LHCN-M2 (cell line): ENCODE data around the gene A3GALT2. TPM values are rescaled to one million over a fixed set of nuclear protein-coding genes. Genes with fewer than 3 reads are reported as not detected.

Experiments
- DNase-seq: peaks from one replicate; pipeline ENCODE4 v3.0.0-alpha.2; 2012; ENCODE audit warnings: low read depth
- total RNA-seq: library from RNA; depleted of rRNA; stranded (reverse); fragments of >200 nt; gene quantifications from 2 replicates; pipeline ENCODE4 v1.2.3, GENCODE V29; 2014

A3GALT2 gene
- total RNA-seq, 1 experiment from 2014 or later: not detected

DNA sequence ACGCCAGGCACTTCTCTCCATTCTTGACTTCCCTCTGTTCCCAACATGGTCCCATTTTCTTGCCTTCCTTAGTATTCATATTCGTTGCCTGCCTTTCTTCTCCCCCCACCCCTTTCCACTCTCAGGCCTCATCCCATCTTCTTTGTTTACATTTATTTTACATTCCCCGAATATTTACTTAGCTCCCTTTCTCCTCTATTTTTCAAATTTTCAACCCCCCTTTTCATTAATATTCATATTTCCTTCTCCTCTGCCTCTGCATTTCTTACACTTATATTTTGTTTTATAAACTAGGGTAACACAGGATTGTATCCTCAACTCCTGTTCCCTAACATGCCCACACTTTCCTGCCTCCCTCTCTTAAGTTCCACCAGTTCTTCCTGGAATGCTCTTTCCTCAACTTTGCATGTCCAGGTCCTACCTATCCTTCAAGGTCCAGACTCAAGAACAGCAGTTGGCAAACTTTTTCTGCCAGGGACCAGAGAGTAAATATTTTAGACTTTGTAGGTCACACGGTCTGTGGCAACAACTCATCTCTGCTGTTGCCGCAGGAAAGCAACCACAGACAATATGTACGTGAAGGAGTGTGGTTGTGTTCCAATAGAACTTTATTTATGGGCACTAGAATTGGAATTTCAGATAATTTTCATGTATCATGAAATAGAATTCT lies 29.8 kb upstream of the A3GALT2 start:
- no peak for DNase-seq

DNA sequence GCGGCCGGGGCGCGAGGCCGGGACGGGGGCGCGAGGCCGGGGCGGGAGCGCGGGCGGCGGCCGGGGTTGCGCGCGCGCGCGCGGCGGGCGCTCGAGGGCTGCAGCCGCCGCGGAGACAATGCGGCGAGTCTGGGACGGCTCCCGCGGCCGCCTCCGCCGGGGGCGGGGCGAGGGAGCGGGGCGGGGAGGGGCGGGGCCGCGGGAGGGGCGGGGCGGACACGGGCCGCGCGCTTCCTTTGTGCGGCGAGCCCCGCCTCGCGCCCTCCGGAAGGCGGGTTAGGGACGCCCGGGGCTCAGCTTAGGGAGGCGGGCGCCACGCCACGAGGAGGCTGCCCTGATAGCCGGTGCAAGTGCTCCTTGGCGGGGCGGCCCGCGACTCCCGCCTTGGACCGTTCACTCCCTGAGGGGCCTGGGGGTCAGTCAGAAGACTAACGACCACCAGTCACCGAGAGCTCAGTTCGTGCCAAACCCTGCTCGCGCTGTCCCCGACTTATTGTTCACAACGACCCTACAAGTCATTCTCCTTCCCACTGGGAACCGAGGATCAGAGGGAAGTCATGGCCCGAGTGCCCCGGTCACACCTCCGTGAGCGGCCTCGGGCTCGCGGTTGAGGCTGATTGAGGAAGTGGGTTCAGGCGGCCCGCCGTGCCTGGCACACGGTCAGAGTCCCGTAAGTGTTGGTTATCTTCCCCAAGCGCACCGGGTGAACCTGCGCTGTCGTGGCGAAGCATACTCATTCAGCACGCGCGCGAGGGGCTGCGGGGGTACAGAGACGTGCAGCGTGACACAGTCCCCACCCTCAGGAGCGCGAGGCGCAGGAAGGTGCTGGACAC lies 29.1 kb upstream of the A3GALT2 start:
- DNase-seq: peak; percentile 82

DNA sequence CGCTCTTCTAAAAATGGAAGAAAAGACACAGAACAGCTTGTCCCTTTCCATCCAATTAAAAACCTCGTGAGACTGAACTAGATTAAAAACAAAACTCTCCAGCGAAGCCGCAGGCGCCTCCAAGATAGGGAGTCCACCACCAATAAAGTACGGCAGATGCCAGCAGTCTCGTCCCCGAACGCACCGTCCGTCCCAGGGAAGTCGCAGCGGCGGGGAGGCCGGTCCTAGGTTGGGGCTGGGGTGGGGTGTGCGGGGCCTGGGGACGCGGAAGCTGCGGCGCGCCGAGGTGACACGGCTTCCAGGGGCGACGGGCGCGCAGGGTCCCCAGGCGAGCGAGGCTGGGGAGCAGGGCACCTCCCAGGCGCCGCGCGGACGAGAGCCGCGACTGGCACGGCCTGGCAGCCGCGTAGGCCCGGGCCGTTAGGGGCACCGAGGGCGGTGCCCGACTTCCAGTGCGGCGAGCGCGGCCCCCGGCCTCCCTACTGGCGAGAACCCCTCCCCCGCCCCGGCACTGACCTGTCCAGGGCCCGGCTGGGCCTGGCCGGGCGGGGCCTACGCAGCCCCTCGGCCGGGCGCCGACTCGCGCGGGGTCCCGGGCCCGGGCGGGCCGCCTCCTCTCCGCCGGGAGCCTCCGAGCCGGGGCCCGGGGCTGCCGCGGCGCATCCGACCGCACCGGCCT lies 28.3 kb upstream of the A3GALT2 start:
- no peak for DNase-seq

DNA sequence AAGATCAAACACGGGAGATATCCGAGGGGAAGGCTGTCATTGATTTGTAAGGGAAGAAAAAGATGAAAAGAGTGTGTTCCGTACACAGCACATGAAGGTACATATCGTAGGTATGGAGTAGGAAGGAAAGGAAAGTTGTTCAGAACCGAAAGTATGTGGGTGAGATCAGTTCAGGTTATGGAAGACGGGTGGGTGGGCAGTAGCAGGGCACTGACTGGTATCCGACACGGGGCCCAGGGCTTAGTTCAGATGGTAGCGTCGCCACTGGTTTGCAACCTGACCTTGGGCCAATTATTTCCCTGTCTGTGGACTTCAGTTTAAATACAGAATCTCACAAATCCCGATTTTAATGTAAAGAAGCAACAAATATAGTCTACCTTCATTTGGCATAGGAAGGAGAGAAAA lies 27.8 kb upstream of the A3GALT2 start:
- DNase-seq: no peak

DNA sequence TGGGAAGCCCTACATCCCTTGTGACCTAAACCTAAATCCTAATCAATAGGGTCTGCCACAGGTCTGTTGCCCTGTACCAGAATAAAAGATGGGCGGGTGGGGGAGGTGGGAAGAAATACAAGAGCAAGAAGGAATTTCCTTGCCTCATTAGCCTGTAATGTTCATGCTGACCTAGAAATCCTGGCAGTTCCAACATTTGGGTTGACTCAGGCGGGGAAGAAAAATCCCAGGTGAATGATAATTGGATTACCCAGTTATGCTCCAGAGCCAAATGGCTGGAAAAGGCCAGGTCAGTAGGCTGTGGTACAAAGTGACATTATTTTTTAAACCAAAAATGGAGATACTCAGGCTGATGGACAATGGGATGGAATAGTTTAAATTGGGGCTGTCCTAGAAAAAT lies 27.3 kb upstream of the A3GALT2 start:
- DNase-seq: no peak

DNA sequence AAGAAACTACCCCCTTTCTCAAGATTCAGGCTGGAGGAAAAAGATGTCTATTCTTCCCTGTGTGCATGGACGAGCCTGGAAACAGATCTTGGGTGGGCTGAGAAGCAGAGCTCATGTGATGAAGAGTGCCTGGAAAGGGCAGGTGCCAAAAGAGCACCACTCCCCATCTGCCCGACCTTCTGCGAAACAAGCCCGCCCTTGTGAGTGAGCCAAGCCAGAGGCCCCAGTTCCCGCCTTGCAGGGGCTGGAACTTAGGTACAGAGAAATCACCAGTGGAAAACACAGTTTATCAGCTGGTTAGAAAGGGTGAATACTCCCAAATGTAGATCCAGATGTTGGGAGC lies 26.7 kb upstream of the A3GALT2 start:
- peak; percentile 64 for DNase-seq

DNA sequence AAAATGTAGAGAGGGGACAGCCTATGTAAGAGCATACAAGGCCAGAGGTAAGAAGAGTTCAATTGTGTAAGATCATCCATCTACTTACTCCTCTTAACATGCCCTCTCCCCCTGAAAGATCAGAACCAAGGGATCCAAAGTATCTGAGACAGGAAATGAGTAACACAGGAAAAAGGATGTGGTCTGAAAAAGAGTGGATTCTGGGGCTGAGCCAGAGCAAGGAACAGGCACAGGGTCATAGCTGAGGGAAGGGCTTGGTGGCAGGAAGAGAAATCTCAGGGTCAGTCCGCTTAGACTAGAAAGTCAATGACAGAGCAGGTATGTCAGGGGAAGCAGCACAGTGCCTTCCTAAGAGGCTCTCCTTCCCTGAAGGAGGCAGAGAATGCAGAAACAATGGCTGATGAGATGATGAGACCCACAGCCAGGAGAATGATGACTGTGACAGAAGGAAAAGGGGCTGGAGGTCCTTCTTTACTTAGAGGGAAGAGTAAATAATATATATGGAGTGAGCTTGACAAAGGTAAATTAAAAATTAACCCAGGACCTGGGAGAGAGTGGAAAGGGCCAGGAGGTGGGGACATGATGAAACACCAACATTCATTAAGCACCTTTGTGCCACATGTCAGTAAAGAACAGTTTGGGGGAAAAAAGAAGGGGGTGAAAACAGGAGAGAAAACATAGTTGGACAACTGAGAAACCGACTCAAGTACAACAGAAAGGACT lies 26.2 kb upstream of the A3GALT2 start:
- peak; percentile 97 for DNase-seq

DNA sequence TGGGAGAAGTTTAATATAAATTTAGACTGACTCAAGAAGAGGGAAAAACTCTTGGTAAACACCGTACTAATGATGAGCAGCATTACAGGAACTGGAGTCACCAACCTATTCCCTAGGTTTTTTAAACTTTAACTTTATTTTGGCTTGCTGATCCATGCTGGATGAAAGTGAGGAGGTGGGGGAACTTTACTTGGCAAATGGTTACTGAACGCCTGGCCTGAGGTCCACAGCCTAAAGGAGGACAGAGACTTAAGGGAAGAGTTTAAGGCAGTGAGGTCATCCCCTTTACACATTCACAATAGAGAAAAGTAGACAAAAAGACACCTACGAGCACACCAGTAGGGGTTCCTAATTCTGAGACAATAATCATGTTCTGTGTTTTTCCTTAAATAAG lies 25.6 kb upstream of the A3GALT2 start:
- DNase-seq: no peak

DNA sequence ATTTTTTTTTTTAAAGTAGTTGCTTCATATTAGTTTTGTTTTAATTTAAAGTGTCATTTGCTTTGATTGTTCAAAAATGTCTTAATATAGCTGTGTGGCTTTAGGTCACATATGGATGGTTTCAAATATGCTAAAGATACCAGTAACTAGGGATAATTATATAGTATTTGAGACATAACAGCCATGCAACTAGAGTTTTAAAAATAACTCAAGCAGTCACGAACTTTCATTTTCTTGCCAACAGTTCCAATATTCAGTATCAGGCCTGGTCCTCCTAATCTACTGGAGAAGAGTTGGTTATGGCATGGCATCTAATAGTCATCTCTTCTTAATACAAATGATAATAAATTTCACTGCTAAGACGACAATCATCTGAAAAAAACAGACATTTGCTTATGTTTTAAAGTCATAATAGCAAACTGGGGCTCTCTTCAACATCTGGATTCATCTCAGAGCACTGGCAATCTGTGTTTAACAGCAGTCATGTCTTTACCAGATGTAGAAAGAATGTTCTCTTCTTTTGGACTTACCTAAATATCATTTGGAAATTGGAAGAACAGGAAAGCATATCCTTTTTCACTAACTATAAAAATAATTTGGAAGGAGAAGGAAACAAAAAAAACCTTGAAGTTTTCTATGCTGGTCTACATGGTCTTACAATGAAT lies 24.1 kb upstream of the A3GALT2 start:
- no peak for DNase-seq

DNA sequence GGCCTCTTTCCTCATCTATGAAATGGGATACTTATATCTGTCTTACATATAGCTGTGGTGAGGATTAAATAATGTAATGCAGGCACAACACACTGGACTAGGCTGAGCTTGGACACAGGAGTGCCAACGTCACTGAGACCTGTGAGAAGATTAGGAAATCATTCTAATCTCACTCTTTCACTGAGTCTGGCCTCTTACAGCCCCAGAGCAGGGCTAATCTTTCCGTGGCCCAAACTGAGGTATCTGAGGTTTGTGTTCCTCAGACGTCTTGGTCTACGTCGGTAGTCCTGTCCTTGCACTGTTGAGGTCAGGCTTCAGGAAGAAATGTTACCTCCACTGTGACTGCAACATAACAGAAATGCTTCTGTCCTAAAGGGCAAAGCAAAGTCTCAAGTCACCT lies 22.6 kb upstream of the A3GALT2 start:
- no peak for DNase-seq

DNA sequence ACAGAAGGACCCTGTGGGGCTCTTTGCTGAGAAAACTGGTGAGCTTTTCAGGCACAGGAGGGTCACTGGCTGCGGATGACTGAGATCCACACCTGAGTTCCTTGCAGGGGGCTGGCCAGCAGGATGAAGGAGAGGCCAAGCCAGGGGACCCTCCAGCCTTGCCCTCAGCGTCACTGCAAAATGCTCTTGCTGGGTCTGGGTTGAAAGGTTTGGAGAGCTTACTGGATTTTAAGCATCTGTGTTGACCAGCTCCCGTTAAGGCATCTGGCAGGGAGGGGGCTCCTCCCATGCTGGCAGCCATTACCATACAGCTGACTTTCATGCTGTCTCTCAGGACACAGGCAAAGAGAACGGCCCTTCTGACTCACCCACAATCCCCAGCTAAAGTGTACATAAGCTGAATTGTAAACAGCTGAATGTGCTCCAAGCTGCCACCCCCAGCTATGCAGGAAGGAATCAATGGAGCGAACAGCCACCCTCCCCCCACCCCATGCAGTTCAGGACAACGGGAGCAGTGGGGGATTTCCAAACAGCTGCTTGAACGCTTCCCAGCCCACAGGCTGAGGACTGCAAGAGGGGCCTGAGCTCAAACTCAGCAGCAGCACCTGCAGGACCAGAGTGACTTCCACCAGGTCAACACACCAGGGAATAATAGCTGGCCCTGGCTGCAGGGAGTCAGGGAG lies 21.3 kb upstream of the A3GALT2 start:
- DNase-seq: peak; percentile 99

DNA sequence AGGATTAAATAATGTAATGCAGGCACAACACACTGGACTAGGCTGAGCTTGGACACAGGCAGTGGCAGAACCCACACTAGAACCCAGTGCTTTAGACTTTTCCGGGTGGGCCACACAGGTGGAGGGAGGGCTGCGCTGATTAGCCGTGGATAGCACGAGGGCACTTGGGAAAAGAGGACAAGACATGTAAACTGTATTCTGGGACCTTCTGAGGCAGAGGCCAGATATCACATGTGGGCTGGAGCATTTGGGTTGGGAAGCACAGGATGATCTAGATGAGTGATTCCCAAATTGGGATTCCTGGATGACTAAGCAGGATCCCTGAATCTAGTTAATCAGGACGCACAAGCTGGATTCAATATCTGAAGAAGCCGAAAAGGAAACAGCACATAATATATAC lies 20.3 kb upstream of the A3GALT2 start:
- DNase-seq: no peak

DNA sequence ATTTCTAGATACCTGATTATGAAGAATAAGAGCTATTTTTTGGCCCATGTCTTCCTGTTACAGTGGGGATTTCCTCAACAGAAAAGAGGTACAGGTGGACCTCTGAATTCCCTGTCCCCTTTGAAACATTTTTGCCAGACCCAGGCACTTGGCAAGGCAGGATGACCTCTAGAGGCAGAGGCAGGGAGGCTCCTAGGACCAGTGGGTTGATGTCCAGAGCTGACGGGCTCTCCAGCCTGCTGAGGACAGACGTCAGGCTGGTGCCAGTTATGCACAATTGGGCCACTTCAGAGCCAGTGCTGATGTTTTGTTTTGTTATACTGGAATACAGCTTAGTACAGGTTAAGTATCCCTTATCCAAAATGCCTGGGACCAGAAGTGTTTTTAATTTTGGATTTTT lies 18.5 kb upstream of the A3GALT2 start:
- no peak for DNase-seq

DNA sequence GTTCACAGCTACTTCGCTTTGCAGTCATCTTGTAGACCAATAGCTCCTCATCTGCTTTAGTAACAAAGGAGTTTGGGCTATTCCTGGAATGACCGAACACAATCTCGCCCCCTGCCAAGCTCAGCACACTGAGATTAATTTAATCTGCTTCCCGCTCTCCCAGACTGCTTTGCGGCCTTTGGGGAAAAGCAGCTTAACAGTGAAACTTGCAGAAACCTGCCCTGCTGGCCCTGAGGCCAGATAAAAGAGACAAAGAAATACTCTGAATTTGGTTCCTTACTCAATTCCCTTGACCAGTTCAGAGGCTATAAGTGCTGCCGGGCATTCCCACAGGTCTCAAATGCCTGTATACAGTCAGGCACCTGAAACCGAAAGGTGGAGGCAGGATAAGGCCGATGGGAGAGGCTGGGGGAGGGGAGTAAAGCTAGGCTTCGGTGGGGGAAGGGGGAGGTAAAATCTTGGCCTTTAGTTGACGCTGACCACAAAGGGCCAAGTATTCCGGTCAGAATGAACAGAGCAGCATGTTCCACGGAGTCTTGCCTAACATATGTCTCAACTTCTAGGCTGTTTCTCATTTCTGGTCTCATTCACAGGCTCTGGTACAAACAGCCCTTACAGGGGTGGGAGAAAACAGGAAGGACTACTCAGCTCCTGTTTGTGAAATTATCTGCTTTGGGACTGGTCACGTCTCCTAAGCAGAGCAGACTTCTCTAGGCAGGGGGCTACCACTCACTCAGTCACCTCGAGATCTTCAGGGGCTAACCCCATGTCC lies 17.7 kb upstream of the A3GALT2 start:
- DNase-seq: peak; percentile 89

DNA sequence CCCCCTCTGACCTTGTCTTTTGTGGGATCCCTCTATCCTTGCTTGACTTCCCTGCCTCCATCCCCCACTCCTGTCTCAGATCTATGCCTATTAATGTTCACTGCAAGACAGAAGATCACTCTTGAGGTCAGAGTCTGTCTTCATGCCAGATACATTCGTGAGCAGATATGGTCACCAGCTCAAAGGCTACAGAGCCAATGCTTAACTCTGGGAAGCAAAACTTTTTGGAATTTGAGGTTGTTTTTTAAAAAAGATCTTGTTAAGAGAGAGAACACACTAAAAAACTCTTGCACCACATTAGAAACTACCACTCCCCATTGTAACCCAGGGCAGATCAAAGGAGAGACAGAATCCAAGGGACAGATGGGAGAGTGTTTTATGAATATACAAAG lies 17.1 kb upstream of the A3GALT2 start:
- peak; percentile 45 for DNase-seq

DNA sequence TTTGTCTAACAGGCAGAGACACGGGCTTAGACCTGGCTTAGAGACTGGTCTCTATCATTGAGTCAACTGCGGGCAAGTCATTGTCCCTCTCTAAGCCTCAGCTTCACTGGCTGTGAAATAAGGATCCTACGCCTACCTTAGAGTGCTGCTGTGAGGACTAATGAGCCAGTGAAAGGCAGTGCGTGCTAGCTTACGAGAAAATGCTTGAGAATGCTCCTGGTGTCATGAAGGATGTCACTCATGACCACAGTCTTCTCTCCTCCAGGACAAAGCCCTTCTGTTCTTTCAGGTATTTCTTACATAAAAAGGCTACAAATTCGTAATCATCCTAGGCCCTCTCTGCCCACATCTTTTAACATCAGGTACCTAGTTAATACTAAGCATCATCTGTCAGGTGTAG lies 16.5 kb upstream of the A3GALT2 start:
- no peak for DNase-seq

DNA sequence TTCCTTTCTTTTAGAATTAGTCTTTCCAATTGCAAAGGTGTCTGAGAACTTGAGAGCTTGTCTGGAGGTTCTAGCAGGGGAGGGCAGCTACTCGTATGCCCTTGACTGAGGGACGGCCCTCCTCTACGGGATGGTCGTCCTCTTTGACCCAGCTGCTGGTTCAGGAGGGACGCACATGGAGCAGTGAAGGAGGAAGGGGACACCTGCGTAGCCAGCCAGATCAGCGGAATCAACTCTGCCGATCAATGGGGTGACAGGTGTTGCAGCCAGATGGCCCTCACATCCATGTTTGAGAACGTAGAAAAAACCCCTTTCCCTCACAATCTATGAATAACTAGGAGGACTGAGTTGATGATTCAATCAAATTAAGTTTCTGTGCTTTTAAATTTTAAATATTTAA lies 15.7 kb upstream of the A3GALT2 start:
- DNase-seq: no peak

DNA sequence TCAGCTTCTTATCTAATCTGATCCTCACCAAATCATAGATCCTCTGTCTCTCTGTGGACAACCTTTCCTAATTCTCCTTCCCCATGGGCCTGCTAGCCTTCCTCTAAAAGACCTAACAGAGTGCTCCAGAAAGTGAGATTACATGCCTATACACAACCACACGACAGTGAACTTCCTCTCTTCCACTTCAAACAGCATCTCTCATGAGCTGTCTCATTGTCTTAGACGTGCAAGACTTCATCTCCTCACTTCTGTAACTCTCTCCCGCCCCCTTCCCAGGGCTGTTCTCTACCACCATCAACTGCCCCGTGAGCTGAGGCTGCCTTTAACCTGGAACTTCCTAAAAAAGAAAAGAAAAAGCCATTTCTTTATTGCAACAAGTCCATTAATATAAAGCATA lies 14.1 kb upstream of the A3GALT2 start:
- DNase-seq: no peak

DNA sequence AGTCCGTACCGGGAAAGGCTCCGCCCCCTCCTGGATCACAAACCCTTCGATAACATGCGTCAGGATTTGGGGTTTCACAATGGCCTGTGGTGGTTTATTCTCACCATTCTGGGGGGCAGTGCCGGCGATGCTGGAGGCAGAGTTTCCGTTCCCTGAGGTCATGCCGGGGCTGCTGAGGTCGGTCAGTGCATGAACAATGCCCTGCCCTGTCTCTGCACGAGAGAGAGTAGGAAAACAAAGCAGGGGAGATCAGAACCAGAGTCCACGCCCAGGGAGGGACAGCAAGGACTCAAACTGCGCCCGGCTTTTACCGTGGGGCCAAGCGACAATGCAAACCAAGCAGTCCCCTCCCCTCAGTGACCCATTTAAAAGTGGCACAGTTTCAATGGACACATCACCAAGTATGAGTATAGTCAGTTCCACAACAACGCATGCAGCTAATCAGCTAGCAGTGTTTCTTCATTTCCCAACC lies 13.2 kb upstream of the A3GALT2 start:
- peak; percentile 55 for DNase-seq

DNA sequence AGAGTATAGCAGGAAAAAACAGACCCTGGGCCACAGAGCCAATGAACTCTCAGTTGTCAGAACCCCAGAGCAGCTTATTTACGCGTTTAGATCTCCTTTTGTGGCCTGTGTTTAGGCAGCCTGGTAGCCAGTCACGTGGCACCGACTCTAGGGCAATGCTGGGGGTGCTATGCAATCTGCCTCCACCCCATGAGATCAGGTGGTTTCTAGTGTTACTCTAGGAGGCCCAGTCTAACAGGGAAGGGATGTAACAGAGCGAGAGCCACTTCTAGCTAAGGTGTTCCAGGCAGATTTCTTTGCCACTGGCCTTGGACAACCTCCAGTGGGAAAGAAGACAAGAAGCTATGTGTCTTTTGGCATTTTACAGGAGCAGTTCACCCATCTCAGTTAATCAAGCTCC lies 12.0 kb upstream of the A3GALT2 start:
- DNase-seq: no peak
